C1 segment of cervical spinal cord (tissue), 14 donors: Measurements from ENCODE around the gene COL27A1.
"Not testable (repeated sequence)": the region's sequence is repeated elsewhere in the genome, so short reads cannot be mapped to it uniquely, and the experiment has no call there.

Source experiments
- DNase-seq, 14 donors: peaks; one replicate each; lab custom pipeline; 2025; lab: John Stamatoyannopoulos, UW

The COL27A1 gene

GRCh38 chr9:114122136-114123027, 33.0 kb upstream of the COL27A1 start:
- DNase-seq, result no peak

DNA sequence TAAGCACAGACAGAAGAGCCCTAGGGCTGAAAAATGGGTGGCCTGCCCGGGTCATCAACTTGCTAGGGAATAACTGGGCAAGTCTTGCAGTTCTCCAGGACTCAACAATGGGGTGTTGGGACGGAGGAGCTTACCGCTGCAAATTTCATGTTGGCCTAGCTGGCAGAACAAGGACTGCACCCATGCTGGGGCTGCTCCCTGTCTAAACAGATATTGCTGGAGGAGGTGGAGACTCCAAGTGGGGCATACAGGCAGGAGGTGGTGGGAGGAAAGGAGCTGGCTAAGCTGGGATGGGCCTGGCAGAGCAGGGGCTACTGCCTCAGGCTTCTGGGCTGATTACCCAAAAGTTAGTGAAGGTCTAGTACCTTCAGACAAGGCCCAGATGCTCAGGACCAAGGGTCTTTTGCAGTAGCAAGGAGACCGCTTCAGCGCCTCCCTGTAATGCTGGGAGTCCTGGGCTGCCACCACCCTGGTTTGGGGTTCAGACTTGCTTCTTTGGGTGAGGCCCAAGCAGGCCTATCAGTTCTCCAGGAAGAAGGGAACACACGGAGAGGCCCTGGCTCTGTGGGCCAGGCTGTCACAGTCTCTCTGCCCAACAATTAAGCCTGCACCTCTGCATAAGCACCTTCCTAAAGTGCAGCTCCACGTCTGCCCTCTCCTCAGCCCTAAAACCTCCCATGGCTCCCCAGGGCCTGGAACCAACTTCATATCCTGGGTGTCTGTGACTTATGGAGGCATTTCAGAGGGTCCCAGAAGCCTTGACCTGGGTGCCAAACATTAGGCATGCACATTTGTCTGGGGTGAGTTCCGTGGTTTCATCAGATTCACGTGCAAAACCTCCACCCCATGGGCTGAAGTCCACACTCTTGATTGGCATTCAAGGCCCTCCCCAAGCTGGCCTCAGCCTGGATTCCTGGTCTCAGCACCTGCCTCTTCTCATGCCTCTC, 32.0 kb upstream of the COL27A1 start:
- no peak for DNase-seq

GRCh38 chr9:114124138-114124537, 31.2 kb upstream of the COL27A1 start:
- DNase-seq, result no peak

- no peak for DNase-seq
Observed at GRCh38 chr9:114124666-114125475, 30.5 kb upstream of the COL27A1 start.

- no peak for DNase-seq
Observed at GRCh38 chr9:114125476-114126013, 29.8 kb upstream of the COL27A1 start.

- DNase-seq, result no peak
Observed at GRCh38 chr9:114126247-114127060, 28.9 kb upstream of the COL27A1 start.

DNA sequence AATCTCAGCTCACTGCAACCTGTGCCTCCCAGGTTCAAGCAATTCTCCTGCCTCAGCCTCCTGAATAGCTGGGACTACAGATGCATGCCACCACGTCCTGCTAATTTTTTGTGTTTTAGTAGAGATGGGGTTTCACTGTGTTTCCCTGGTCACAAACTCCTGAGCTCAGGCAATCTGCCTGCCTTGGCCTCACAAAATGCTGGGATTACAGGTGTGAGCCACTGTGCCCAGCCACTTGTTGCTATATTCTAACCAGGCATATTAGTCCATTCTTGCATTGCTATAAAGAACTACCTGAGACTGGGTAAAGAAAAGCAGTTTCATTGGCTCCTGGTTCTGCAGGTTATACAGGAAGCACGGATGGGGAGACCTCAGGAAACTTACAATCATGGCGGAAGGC, 26.6 kb upstream of the COL27A1 start:
- DNase-seq, result not testable (repeated sequence)

GRCh38 chr9:114130141-114130540, 25.2 kb upstream of the COL27A1 start:
- no peak for DNase-seq

DNA sequence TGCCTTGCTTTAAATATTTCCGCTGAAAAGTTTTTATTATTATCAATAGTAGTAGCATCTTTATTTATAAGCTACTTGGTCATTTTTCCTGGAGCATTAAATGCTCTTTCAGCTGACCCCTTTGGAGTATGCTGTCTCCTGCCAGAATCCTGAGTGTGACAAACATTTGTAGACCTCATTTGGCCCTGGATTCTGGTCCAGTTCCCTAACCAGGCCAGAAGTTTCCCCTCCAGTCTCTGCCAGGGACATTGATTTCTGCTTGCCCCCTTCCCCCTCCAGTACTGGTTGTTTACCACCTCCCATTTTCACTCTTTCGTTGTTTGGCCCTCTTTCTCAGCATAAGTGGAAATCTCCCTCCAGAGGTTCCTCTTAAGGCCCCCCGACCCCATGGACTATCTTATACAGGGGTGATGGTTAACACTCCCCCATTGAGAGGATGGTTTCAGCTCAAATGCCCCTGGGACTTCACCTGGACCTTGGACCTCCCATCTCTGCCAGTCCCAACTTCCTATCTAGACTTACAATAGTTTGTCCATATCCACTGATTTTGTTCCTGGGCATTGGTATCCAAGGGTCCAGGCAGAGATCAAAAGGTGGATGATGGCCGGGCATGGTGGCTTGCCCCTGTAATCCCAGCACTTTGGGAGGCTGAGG, 24.6 kb upstream of the COL27A1 start:
- DNase-seq, result no peak

- DNase-seq, result no peak
Observed at GRCh38 chr9:114131808-114132549, 23.4 kb upstream of the COL27A1 start.

DNA sequence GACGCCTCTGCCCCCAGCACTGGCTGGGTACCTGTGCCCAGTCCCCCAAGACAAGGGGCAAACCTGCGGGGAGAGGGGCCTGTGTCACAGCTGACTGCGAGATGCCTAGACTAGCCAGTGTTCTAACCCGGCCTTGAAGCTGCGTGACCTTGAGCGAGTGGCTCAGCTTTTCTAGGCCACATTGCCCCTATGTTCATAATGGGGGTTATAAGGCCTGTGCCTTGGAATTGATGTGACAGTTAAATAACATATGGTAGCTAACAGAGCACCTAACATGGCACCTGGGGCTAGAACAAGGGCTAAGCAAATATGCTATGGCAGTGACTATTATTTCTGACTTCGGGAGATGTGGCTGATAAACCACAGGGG, 22.8 kb upstream of the COL27A1 start:
- no peak for DNase-seq

DNA sequence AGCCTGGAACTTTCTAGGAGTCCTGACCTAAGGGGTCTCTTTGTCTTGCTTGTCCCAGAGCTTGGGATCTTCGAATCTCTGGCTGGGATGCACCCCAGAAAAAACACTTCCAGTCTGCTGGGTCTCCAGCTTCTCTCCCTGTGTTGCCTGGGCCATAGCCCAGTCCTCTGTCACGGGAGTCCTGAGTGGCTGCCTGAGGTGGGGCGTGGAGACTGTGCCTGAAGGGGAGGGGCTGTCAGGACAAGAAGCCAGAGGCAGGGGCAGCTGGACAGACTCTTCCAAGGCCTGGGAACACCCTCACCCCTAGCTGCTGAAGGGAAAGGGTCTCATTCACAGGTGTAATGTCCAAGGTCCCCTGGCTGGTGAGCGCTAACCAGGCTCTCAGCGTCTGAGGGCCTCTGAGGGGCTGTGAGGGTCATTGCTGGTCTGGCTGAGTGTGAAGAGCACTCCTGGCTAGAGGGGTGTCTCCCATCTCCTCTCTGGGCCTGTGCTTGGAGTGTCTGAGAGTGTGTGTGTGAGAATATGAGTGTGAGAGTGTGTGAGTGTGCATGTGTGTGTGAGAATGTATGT, 20.4 kb upstream of the COL27A1 start:
- no peak for DNase-seq

GRCh38 chr9:114137831-114138230, 17.5 kb upstream of the COL27A1 start:
- no peak for DNase-seq

- DNase-seq, result peak in 4 of 14 donors; percentile 5 to 66 (median 20)
Observed at GRCh38 chr9:114138552-114138971, 16.8 kb upstream of the COL27A1 start.

DNA sequence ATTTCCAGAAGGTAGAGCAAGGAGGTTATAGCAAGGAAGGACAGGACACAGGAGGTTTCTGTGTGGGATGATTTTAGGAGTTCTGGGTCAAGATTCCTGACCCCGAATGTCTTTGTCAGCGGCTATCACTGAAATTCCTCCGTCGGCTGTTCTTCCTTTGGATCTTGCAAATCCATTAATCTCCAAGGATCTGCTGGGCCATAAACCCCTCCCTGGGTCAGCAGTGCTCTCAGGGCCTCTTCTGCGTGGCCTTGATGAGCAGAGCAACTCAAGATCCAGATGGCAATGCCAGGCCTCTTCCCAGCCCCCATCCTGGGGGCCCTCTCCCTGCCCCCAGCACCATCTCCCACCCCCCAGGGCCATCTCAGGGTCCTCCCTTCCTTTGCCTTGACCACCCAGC, 16.3 kb upstream of the COL27A1 start:
- no peak for DNase-seq

GRCh38 chr9:114140401-114140800, 14.9 kb upstream of the COL27A1 start:
- no peak for DNase-seq

DNA sequence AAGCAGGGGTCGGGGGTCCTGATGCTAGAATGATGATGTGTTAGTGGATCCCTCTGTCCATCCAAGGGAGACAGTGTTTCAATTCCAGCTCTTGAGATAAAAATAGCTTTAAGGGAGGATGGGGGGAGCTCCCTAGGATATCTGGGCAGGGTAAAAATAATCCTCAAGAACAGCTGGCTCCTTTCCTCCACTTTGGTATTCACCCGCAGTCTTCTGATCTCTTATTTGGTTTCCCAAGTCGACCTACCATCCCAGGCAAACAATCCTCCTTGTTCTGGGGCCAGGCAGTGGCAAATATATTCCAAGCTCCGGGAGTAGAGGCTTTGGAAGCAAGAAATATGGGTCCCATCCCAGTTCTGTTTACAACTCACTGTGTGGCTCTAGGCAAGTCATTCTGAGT, 14.5 kb upstream of the COL27A1 start:
- DNase-seq, result peak in 2 of 14 donors; percentile 9 to 29

GRCh38 chr9:114141553-114142402, 13.6 kb upstream of the COL27A1 start:
- no peak for DNase-seq
